K562 (cell line): Measurements from ENCODE around the gene SNCB. TPM values are rescaled to one million over a fixed set of nuclear protein-coding genes. Genes with fewer than 3 reads are reported as not detected.
A peak's percentile ranks its signal among the peaks of the same experiment; 100 is the strongest.

Source experiments
- BCOR ChIP-seq: fragments of 450-650 bp; IDR thresholded peaks from 2 replicates; pipeline ENCODE4 v1.6.1; 2016
- BHLHE40 ChIP-seq: IDR thresholded peaks from 2 replicates; pipeline ENCODE4 v1.6.1; 2011; ENCODE audit warnings: low read length, improper control_type of control experiment
- ELF4 ChIP-seq: fragments of 450-650 bp; formaldehyde crosslinking; IDR thresholded peaks from 2 replicates; pipeline ENCODE4 v1.4.0; 2022; ENCODE audit warnings: missing genetic modification characterization
- KHSRP ChIP-seq: fragments of 450-650 bp; IDR thresholded peaks from 2 replicates; pipeline ENCODE4 v1.6.1; 2017
- MTA1 ChIP-seq: fragments of 450-650 bp; IDR thresholded peaks from 2 replicates; pipeline ENCODE4 v1.6.1; 2017; ENCODE audit warnings: borderline replicate concordance
- NUFIP1 ChIP-seq: fragments of 450-650 bp; IDR thresholded peaks from 2 replicates; pipeline ENCODE4 v1.6.1; 2018; ENCODE audit not compliant: partially characterized antibody
- RBM25 ChIP-seq: fragments of 200-400 bp; formaldehyde crosslinking; IDR thresholded peaks from 2 replicates; pipeline ENCODE4 v1.6.1; 2018; ENCODE audit warnings: low read length, low read depth, moderate library complexity; ENCODE audit not compliant: severe bottlenecking
- RCOR1 ChIP-seq, 2 experiments: IDR thresholded peaks; 2 replicates each; pipeline ENCODE4 v1.6.1; 2012; ENCODE audit warnings: low read depth in 2 of 2, low read length in 2 of 2, borderline replicate concordance in 1 of 2, improper control_type of control experiment in 1 of 2
- SMARCE1 ChIP-seq: fragments of 450-650 bp; IDR thresholded peaks from 2 replicates; pipeline ENCODE4 v1.7.1; 2016; ENCODE audit warnings: mild to moderate bottlenecking
- SREBF1 ChIP-seq: fragments of 150-350 bp; IDR thresholded peaks from 2 replicates; pipeline ENCODE4 v1.6.1; 2014; ENCODE audit warnings: antibody characterized with exemption, low read depth, low read length, borderline replicate concordance
- TARDBP ChIP-seq: fragments of 450-650 bp; IDR thresholded peaks from 2 replicates; pipeline ENCODE4 v1.6.1; 2016
- TBL1XR1 ChIP-seq, 2 experiments: IDR thresholded peaks; 2 replicates each; pipeline ENCODE4 v1.6.1; 2012; ENCODE audit warnings: improper control_type of control experiment in 2 of 2, low read length in 2 of 2, mild to moderate bottlenecking in 1 of 2
- TCF3 ChIP-seq: sonication (generic); formaldehyde crosslinking; IDR thresholded peaks from 2 replicates; pipeline ENCODE4 v1.4.0; 2020; ENCODE audit warnings: mild to moderate bottlenecking, missing genetic modification reagents
- TSC22D4 ChIP-seq: fragments of 450-650 bp; IDR thresholded peaks from 2 replicates; pipeline ENCODE4 v1.6.1; 2016; ENCODE audit warnings: missing genetic modification characterization, missing biosample characterization, control low read depth
- ZFPM2 ChIP-seq: fragments of 250-450 bp; sonication (Bioruptor Pico); IDR thresholded peaks from 2 replicates; pipeline ENCODE4 v1.5.1; 2022; ENCODE audit warnings: mild to moderate bottlenecking
- ZNF644 ChIP-seq: fragments of 200-800 bp; sonication (Bioruptor generic); IDR thresholded peaks from 2 replicates; pipeline ENCODE4 v1.6.1; 2016; ENCODE audit warnings: low read depth, missing genetic modification characterization, missing compliant biosample characterization
- ZNF785 ChIP-seq: fragments of 250-450 bp; sonication (Bioruptor Pico); IDR thresholded peaks from 2 replicates; pipeline ENCODE4 v1.4.0; 2020; ENCODE audit warnings: mild to moderate bottlenecking
- polyA plus RNA-seq, 8 experiments: library from polyadenylated mRNA; depleted of rRNA in 4 of 8; stranded (reverse) in 5 of 8; unstranded in 3 of 8; fragments of >200 nt; fragmentation: Nextera tagmentation in 2 of 8; fragmentation: Illumina TruSeq in 1 of 8; extraction: Ambion mirVana in 2 of 8; extraction: Trizol in 1 of 8; gene quantifications; 2 replicates each; pipeline versions ENCODE4 v1.2.1 to v1.2.3, GENCODE V29; 2011 to 2014; ENCODE audit warnings: inconsistent platforms in 1 of 8, missing spikeins in 1 of 8
- total RNA-seq, 7 experiments: library from RNA; depleted of rRNA in 6 of 7; stranded (reverse); fragments of >200 nt in 6 of 7; fragmentation: Illumina TruSeq in 2 of 7; extraction: Trizol in 2 of 7; gene quantifications; 2 replicates each; pipeline versions ENCODE4 v1.2.1 to v1.2.3, GENCODE V29; 2011 to 2021; ENCODE audit warnings: low replicate concordance in 1 of 7
- TF ChIP-seq, protein P1 (sequence below): sonication (generic); formaldehyde crosslinking; IDR thresholded peaks from 2 replicates; pipeline ENCODE4 v1.8.0; 2022; ENCODE audit warnings: missing genetic modification reagents, mild to moderate bottlenecking, borderline replicate concordance
- TF ChIP-seq, protein P2 (sequence below): fragments of 450-650 bp; IDR thresholded peaks from 2 replicates; pipeline ENCODE4 v1.6.1; 2016
- TF ChIP-seq, protein P3 (sequence below): fragments of 450-650 bp; IDR thresholded peaks from 2 replicates; pipeline ENCODE4 v1.7.1; 2018; ENCODE audit warnings: mild to moderate bottlenecking, low read depth; ENCODE audit not compliant: partially characterized antibody

SNCB gene
- total and polyA plus RNA-seq, 9 of the 15 experiments (the other 6 are each of a cell fraction or from before 2014, with no cell fraction given) = not detected

DNA sequence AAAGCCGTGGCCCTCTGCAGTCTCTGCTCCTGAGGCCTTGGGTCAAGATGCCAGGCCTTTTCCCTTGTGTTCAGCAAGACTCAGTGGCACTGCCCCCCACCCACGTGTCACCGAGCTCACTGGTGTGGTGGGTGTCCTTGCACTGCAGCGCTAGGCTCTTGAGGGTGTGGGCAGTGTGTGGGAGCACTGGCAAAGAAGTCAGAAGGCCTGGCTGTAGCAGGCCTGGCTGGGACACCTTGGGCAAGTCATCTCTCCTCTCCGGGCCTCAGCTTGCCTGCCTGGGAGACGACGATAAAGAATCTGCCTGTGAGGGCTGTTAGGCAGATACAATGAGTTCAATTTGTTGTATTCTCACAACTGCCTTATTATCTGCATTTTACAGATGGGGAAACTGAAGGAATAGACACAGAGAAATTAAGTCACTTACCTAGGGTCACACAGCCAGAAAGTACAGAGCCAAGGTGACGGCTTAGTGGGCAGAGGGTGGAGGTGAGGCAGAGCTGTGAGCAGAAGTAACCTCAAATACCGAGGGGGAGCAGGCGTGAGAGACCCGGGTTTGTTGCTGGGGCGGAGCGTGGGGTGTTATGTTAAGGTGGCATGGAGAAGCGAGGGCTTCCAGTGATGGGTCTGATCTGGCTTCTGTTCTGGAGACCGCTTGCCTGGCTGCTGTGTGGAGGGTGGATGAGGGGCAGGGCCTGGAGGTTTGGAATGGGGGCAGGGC, 18.3 kb upstream of the SNCB start (continued):
- TF ChIP-seq RBM25 (no peak), NUFIP1 (no peak), SREBF1 (no peak), RCOR1 (IDR thresholded peaks at IDR 0.05; ENCODE audit: borderline replicate concordance in 1 of 2, low read depth in 2 of 2, low read length in 2 of 2) (peak; percentile 35 to 67; a peak in 3 of 4 replicates), ELF4 (CRISPR knock-in tag) (no peak), MTA1 (no peak), BCOR (peak; percentile 85), ZFPM2 (no peak), TBL1XR1 (IDR thresholded peaks at IDR 0.05; ENCODE audit: low read length in 2 of 2) (peak; percentile 70; a peak in 2 of 4 replicates), ZNF785 (CRISPR knock-in tag) (no peak), TARDBP (no peak), TSC22D4 (tag) (no peak), TCF3 (CRISPR knock-in tag) (peak; percentile 95), SMARCE1 (peak; percentile 35; the same call in 1 of the 2 replicates), ZNF644 (tag) (no peak), KHSRP (no peak), BHLHE40 (0 out of 2 replicates have a peak, but pooled peaks have one; percentile 14)
- TF ChIP-seq, protein P1, sequence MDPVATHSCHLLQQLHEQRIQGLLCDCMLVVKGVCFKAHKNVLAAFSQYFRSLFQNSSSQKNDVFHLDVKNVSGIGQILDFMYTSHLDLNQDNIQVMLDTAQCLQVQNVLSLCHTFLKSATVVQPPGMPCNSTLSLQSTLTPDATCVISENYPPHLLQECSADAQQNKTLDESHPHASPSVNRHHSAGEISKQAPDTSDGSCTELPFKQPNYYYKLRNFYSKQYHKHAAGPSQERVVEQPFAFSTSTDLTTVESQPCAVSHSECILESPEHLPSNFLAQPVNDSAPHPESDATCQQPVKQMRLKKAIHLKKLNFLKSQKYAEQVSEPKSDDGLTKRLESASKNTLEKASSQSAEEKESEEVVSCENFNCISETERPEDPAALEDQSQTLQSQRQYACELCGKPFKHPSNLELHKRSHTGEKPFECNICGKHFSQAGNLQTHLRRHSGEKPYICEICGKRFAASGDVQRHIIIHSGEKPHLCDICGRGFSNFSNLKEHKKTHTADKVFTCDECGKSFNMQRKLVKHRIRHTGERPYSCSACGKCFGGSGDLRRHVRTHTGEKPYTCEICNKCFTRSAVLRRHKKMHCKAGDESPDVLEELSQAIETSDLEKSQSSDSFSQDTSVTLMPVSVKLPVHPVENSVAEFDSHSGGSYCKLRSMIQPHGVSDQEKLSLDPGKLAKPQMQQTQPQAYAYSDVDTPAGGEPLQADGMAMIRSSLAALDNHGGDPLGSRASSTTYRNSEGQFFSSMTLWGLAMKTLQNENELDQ (CRISPR knock-in tag) = no peak
- TF ChIP-seq, protein P2, sequence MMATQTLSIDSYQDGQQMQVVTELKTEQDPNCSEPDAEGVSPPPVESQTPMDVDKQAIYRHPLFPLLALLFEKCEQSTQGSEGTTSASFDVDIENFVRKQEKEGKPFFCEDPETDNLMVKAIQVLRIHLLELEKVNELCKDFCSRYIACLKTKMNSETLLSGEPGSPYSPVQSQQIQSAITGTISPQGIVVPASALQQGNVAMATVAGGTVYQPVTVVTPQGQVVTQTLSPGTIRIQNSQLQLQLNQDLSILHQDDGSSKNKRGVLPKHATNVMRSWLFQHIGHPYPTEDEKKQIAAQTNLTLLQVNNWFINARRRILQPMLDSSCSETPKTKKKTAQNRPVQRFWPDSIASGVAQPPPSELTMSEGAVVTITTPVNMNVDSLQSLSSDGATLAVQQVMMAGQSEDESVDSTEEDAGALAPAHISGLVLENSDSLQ = no peak
- TF ChIP-seq, protein P3, sequence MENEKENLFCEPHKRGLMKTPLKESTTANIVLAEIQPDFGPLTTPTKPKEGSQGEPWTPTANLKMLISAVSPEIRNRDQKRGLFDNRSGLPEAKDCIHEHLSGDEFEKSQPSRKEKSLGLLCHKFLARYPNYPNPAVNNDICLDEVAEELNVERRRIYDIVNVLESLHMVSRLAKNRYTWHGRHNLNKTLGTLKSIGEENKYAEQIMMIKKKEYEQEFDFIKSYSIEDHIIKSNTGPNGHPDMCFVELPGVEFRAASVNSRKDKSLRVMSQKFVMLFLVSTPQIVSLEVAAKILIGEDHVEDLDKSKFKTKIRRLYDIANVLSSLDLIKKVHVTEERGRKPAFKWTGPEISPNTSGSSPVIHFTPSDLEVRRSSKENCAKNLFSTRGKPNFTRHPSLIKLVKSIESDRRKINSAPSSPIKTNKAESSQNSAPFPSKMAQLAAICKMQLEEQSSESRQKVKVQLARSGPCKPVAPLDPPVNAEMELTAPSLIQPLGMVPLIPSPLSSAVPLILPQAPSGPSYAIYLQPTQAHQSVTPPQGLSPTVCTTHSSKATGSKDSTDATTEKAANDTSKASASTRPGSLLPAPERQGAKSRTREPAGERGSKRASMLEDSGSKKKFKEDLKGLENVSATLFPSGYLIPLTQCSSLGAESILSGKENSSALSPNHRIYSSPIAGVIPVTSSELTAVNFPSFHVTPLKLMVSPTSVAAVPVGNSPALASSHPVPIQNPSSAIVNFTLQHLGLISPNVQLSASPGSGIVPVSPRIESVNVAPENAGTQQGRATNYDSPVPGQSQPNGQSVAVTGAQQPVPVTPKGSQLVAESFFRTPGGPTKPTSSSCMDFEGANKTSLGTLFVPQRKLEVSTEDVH = no peak
